SIG-M5 treated with dmso at 0.1 percent for 504 hours (cell line): ENCODE data around the gene MED12L.

ENCODE experiments used
- DNase-seq: peaks from one replicate; lab custom pipeline; 2025; ENCODE audit not compliant: unreplicated experiment; lab: John Stamatoyannopoulos, UW

Gene MED12L

GRCh38 chr3:151479452-151479851, 394.0 kb downstream of the MED12L start:
- DNase-seq = no peak

- no peak for DNase-seq
These were observed 395.0 kb downstream of the MED12L start for GRCh38 chr3:151480492-151480891.

- no peak for DNase-seq
These were observed 398.0 kb downstream of the MED12L start for GRCh38 chr3:151483488-151483887.

GRCh38 chr3:151483961-151484520, 398.6 kb downstream of the MED12L start:
- no peak for DNase-seq
